HG02759 (cell line): ENCODE measurements around the gene DGCR8.
"Not testable (repeated sequence)": the region's sequence is repeated elsewhere in the genome, so short reads cannot be mapped to it uniquely, and the experiment has no call there.

ENCODE experiments used
- ATAC-seq: cut with Tn5 transposase; IDR thresholded peaks from one replicate; pipeline ENCODE4 v1.9.1; 2021; ENCODE audit warnings: mild to moderate bottlenecking, moderate library complexity; ENCODE audit not compliant: unreplicated experiment

The DGCR8 gene

DNA sequence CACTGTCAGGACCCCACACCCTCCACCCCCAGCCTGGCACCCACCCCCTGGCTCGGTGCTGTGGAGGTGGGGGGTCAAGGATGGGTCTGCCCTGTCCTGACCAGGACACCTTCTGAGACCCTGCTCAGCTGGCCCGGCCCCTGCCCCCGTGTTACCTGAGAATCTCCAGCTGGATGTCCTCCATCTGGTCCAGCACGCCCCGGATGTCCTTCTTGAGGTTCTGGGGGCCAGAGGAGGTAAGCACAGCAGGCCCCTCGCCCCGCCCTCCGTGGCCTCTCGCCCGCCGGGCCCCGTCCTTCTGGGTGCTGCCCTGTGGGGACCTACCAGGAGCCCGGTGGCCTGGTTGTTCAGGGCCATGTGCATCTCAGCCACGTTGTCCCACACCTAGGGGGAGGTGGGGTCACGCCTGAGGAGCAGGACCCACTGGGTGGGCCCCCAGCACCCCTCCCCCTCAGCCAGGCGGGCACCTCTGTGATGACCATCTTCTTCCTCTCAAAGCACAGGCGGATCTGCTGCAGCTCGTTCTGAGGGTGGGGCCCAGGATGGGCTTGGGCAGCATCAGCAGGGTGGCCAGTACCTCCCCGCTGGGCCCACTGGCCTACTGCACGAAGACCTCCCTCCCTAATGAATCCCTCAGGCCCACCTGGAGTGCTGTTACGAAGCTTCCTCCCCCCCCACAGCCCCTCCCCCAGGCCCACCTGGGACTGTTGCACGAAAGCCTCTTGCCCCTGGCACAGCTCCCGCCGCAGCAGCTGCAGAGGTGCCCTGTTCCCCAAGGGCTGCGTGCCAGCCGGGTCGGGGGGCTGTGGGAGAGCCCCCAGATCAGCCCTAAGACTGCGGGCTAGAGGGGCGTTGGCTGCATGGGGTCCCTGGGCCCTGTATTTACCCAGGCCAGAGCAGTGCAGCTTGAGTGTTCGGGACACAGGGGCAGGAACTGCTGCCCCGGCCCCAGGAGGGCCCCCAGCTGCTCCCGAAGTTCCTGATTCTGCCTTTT is 69.5 kb downstream of the DGCR8 start:
- ATAC-seq: no peak

DNA sequence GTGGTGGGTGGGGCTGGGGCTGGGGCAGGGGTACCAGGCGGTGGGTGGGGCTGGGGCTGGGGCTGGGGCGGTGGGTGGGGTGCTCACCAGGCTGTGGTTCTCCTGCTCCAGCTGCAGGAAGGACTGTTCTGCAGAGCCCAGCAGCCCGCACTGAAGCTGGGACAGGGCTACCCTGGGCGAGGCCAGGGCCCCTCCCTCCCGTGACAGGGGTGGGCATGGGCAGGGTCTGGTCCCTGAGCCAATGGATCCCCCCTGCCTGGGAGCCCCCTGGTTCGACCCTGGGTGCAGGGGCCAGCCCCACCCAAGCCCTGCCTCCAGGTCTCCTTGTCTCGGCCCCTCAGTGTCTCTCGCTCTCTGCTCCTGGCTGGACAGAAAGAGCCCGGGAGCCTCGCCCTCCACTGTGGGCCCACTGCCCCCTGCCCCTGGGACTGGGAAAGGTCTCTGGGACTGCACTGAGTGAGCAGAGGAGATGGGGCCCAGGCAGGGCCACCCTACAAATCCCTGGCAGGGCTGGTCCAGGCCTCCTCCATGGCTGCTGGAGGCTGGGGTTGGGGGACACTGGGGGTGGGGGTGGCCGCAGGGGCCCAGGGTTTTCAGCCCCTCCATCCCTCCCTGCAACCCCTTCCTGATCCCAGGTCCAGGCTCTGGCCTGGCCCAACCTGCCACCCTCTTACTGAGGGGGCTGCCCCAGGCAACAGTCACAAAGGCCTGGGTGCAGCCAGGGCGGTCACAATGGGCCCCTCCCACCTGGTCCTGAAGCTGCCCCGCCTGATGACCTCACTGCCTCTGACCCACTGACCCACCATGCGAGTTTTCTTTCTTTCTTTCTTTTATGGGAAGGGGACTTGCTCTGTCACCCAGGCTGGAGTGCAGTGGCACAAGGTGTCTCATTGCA is 70.6 kb downstream of the DGCR8 start, which contains the start of gene CCDC188:
Gene CCDC188, minus strand, starts transcription at position 675 of the 895 bp plus-strand sequence. Its CDS starts 69 bp downstream, at position 606.
- no peak for ATAC-seq

- ATAC-seq: no peak
These were observed 71.2 kb downstream of the DGCR8 start for GRCh38 chr22:20151276-20151588.

DNA sequence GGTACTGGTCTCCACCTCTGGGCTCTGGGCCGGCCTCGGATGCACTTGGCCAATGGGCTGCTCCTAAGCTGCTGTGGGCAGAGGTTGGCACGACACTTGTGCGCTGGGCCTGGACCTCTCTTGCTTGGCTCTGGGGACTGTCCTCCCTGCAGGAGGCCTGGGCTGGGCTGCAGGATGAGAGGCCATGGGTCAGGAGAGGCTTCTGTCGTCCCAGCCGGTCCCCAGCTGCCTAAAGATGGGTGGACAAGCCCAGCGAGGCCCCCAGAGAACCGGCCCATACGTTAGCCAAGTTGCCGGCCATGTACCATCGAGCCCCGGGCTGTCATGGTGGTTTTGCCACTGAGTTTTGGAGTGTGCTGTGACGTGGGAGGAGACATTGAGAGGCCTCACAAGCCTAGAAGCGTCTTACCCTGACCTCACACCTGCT is 72.4 kb downstream of the DGCR8 start:
- no peak for ATAC-seq

DNA sequence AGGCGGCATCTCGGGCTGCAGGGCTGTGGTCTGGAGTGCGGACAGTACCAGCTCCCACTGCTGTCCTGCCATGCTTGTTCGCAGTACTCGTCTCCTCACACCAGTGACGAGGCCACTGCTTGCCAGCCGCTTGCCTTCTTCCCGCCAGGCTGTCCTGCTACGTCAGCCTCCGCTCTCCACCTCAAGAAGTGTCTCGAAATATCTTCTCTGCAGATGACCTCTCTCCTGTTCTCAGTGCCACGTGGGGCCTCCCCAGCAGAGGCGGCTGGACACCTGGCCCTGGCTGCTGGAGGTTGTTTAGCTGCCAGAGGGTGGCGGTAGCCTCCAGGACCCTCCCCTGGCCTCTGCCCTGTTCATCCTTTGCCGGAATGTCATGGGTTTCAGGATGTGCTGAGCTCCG is 73.9 kb downstream of the DGCR8 start:
- ATAC-seq: no peak

DNA sequence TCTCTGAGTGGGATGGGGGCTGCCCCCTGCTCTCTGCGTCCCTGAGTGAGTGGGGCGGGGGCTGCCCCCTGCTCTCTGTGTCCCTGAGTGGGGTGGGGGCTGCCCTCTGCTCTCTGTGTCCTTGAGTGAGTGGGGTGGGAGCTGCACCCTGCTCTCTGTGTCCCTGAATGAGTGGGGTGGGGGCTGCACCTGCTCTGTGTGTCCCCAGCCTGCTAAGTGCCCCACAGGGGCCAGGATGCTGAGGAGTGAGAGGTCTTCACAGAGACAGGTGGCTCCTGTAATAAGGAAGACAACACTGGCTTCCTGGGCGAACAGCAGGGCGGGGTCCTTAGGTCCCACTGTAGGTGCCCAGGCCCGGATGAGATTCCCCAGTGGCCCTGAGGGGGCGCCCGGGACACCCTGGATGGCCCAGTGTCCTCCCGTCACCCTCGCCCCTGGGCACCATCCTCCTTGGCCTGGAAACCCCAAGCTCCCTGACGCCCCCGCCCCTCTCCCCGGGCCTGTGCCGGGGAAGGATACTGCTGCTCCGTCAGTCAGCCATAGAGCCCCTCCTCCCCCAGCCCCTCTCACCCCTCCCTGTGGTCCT is 74.7 kb downstream of the DGCR8 start:
- ATAC-seq: no peak

- ATAC-seq: no peak
These were observed 75.4 kb downstream of the DGCR8 start for GRCh38 chr22:20155330-20156041.

GRCh38 chr22:20156042-20156389 is 76.0 kb downstream of the DGCR8 start:
- no peak for ATAC-seq

DNA sequence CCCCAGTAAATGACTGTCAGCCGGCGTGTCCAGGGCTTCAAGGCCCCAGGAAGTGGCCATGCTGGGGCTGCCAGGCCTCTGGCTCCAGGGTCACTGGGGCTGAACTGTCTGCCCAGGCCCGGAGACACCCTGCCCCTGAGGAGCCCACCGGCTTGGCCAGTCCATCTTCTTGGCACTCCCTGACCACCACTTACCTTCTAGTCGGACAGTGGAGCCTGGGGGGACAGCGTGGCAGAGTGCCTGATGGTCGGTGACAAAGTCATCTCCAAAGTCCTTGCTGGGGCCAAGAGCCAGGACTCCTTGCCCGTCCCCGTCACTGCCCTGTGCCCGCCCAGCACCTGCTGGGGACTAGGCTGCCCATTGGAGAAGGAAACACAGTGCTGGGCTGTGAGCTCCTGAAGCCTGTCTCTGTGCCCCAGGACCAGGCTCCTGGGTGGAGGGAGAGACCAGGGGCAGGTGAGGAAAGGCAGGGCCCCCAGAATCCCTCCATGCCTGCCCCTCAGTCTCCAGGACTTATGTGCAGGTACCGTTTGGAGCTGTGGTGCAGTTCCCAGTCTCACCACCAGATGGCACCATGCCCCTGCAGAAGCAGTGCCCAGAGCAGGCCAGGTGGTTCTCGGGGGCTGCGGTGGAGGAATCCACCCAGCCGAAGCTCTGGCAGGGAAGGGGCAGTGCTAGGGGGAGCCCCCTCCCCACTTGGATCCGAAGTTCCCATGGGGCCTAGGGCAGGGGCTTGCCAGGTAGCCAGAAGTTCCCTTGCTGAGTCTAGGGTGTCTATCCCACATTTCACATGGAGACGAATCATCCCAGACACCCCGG is 76.8 kb downstream of the DGCR8 start:
- ATAC-seq: no peak

- no peak for ATAC-seq
These were observed 77.6 kb downstream of the DGCR8 start for GRCh38 chr22:20157430-20158183.

GRCh38 chr22:20158391-20159036 is 78.5 kb downstream of the DGCR8 start:
- no peak for ATAC-seq

GRCh38 chr22:20159076-20159475 is 79.0 kb downstream of the DGCR8 start:
- ATAC-seq: no peak

GRCh38 chr22:20159531-20159930 is 79.5 kb downstream of the DGCR8 start:
- ATAC-seq: not testable (repeated sequence)

GRCh38 chr22:20160041-20160440 is 80.0 kb downstream of the DGCR8 start:
- no peak for ATAC-seq
